GM23338 (cell line): Measurements from ENCODE around the gene SRCIN1. TPM values are rescaled to one million over a fixed set of nuclear protein-coding genes. Genes with fewer than 3 reads are reported as not detected.

Experiments used
- ATAC-seq: fragments of 200-7000 bp; cut with Tn5 transposase; 3 replicates; pipeline ENCODE4 v1.9.1; 2020
- DNase-seq: peaks from one replicate; pipeline ENCODE4 v3.0.0-alpha.2; 2015; ENCODE audit warnings: low spot score
- H2AFZ ChIP-seq: fragments of 200-600 bp; sonication (generic); 2 replicates; pipeline ENCODE4 v1.8.0; 2016; ENCODE audit warnings: antibody characterized with exemption, mild to moderate bottlenecking, moderate library complexity
- H3F3A ChIP-seq: fragments of 200-600 bp; sonication (generic); replicated peaks from 2 replicates; pipeline ENCODE4 v1.8.0; 2017; ENCODE audit warnings: antibody characterized with exemption, mixed run types, low read depth
- H3K27ac ChIP-seq: fragments of 200-600 bp; sonication (generic); 2 replicates; pipeline ENCODE4 v1.6.1; 2016; ENCODE audit warnings: low read depth
- H3K27me3 ChIP-seq: fragments of 200-600 bp; sonication (generic); 2 replicates; pipeline ENCODE4 v1.8.0; 2016; ENCODE audit warnings: mild to moderate bottlenecking, mixed run types, moderate library complexity; ENCODE audit not compliant: insufficient read depth
- H3K36me3 ChIP-seq: fragments of 200-600 bp; sonication (generic); 2 replicates; pipeline ENCODE4 v1.8.0; 2016; ENCODE audit warnings: mild to moderate bottlenecking; ENCODE audit not compliant: insufficient read depth
- H3K4me1 ChIP-seq: fragments of 200-600 bp; sonication (generic); 2 replicates; pipeline ENCODE4 v1.8.0; 2016; ENCODE audit warnings: mild to moderate bottlenecking, moderate library complexity; ENCODE audit not compliant: insufficient read depth
- H3K4me2 ChIP-seq: fragments of 200-600 bp; sonication (generic); 2 replicates; pipeline ENCODE4 v1.7.1; 2017; ENCODE audit warnings: mixed run types
- H3K4me3 ChIP-seq: fragments of 200-600 bp; sonication (generic); 2 replicates; pipeline ENCODE4 v1.6.1; 2016; ENCODE audit warnings: mixed run types
- H3K79me2 ChIP-seq: fragments of 200-600 bp; sonication (generic); replicated peaks from 2 replicates; pipeline ENCODE4 v1.8.0; 2017; ENCODE audit warnings: mild to moderate bottlenecking; ENCODE audit not compliant: insufficient read depth
- H3K9me2 ChIP-seq: fragments of 200-600 bp; sonication (generic); 2 replicates; pipeline ENCODE4 v1.8.0; 2017; ENCODE audit not compliant: insufficient read depth
- H4K20me1 ChIP-seq: fragments of 200-600 bp; sonication (generic); replicated peaks from 2 replicates; pipeline ENCODE4 v1.8.0; 2017; ENCODE audit warnings: mild to moderate bottlenecking; ENCODE audit not compliant: insufficient read depth
- H3K27ac Mint-ChIP-seq: 2 replicates; pipeline ENCODE4 v1.8.0; 2020; ENCODE audit warnings: inconsistent platforms, mild to moderate bottlenecking, moderate library complexity, mixed read lengths
- H3K27me3 Mint-ChIP-seq: 3 replicates; pipeline ENCODE4 v1.8.0; 2022; ENCODE audit warnings: low read depth, mild to moderate bottlenecking, moderate library complexity, mixed read lengths, inconsistent platforms; ENCODE audit not compliant: insufficient read depth, poor library complexity
- H3K36me3 Mint-ChIP-seq: 3 replicates; pipeline ENCODE4 v1.8.0; 2021; ENCODE audit warnings: low read depth, mild to moderate bottlenecking, inconsistent platforms, moderate library complexity, mixed read lengths
- H3K4me1 Mint-ChIP-seq: 3 replicates; pipeline ENCODE4 v1.8.0; 2020; ENCODE audit warnings: mild to moderate bottlenecking, inconsistent platforms, mixed read lengths
- H3K4me3 Mint-ChIP-seq: 3 replicates; pipeline ENCODE4 v1.8.0; 2021; ENCODE audit warnings: moderate library complexity, mild to moderate bottlenecking, inconsistent platforms, mixed read lengths
- H3K9me3 Mint-ChIP-seq: 3 replicates; pipeline ENCODE4 v1.8.0; 2020; ENCODE audit warnings: moderate library complexity, mild to moderate bottlenecking, inconsistent platforms, mixed read lengths
- CREB1 ChIP-seq: fragments of 250-450 bp; sonication (Bioruptor Pico); IDR thresholded peaks from 2 replicates; pipeline ENCODE4 v1.5.0; 2020; ENCODE audit warnings: low read depth, mild to moderate bottlenecking, moderate library complexity
- ETS1 ChIP-seq: IDR thresholded peaks from 2 replicates; pipeline ENCODE4 v1.6.1; 2016; ENCODE audit warnings: antibody characterized with exemption
- EZH2phosphoT487 ChIP-seq: fragments of 200-600 bp; sonication (generic); IDR thresholded peaks from one replicate; pipeline ENCODE4 v1.8.1; 2018; ENCODE audit warnings: antibody characterized with exemption; ENCODE audit not compliant: unreplicated experiment
- JUNB ChIP-seq: IDR thresholded peaks from one replicate; pipeline ENCODE4 v1.6.1; 2016; ENCODE audit warnings: antibody characterized with exemption; ENCODE audit not compliant: unreplicated experiment
- NANOG ChIP-seq: IDR thresholded peaks from 2 replicates; pipeline ENCODE4 v1.6.1; 2016; ENCODE audit warnings: antibody characterized with exemption, borderline replicate concordance
- POLR2AphosphoS5 ChIP-seq: IDR thresholded peaks from 2 replicates; pipeline ENCODE4 v1.6.1; 2016; ENCODE audit warnings: antibody characterized with exemption, low read depth
- REST ChIP-seq: IDR thresholded peaks from one replicate; pipeline ENCODE4 v1.6.1; 2018; ENCODE audit warnings: antibody characterized with exemption; ENCODE audit not compliant: unreplicated experiment
- STAT1 ChIP-seq: IDR thresholded peaks from one replicate; pipeline ENCODE4 v1.6.1; 2016; ENCODE audit warnings: antibody characterized with exemption; ENCODE audit not compliant: unreplicated experiment
- ZNF114 ChIP-seq: fragments of 250-450 bp; sonication (Bioruptor Pico); IDR thresholded peaks from 2 replicates; pipeline ENCODE4 v1.5.0; 2020; ENCODE audit warnings: mild to moderate bottlenecking, moderate library complexity
- ZNF331 ChIP-seq: fragments of 250-450 bp; sonication (Bioruptor Pico); IDR thresholded peaks from 2 replicates; pipeline ENCODE4 v1.5.0; 2020; ENCODE audit warnings: low read depth, mild to moderate bottlenecking, moderate library complexity
- polyA plus RNA-seq: library from polyadenylated mRNA; unstranded; fragments of >200 nt; fragmentation: Nextera tagmentation; extraction: Ambion mirVana; gene quantifications from 2 replicates; pipeline ENCODE4 v1.2.1, GENCODE V29; 2016
- total RNA-seq: library from RNA; depleted of rRNA; stranded (reverse); fragments of >200 nt; shearing (Covaris generic); gene quantifications from 2 replicates; pipeline ENCODE4 v1.2.3, GENCODE V29; 2014
- TF ChIP-seq, protein P1 (sequence below): fragments of 250-450 bp; sonication (Bioruptor Pico); IDR thresholded peaks from 2 replicates; pipeline ENCODE4 v1.5.0; 2020; ENCODE audit warnings: mild to moderate bottlenecking, moderate library complexity
- TF ChIP-seq, protein P2 (sequence below), 2 experiments: fragments of 200-600 bp in 1 of 2; sonication (generic) in 1 of 2; conservative IDR thresholded peaks; 2 replicates each; pipeline versions ENCODE4 v1.5.1 to v1.6.1; 2016 to 2017; ENCODE audit warnings: antibody characterized with exemption in 2 of 2, low read depth in 2 of 2, mild to moderate bottlenecking in 2 of 2, moderate library complexity in 1 of 2

The SRCIN1 gene
- total and polyA plus RNA-seq, 2 experiments from 2014 or later = 0.87 to 2.2 TPM

GRCh38 chr17:38653679-38654078 lies 47.9 kb upstream of the SRCIN1 start (continued):
- TF ChIP-seq REST (no peak), POLR2AphosphoS5 (no peak), NANOG (no peak), EZH2phosphoT487 (no peak)

DNA sequence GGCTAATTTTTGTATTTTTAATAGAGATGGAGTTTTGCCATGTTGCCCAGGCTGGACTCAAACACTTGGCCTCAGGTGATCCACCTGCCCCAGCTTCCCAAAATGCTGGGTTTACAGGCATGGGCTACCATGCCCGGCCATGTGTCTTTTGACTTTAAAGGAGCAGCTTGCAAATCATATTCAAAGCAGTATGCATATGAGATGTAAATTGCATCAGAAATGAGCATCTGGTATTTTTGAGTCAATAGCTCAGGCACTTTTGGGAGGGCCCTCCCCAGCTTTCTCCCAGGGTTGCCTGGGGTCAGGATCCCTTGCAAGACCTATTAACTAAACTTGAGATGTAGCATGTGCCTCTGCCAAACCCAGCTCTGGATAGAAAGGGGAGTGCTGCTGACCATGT lies 47.5 kb upstream of the SRCIN1 start:
- Mint-ChIP-seq H3K36me3 (no peaks in the 10 kb centered on the region), H3K27ac (no peak overlapping the region), H3K9me3 (no peaks in the 10 kb centered on the region; the same call in 1 of the 3 replicates), H3K27me3 (peaks cover 5% of the 10 kb centered on the region), H3K4me3 (no peak overlapping the region), H3K4me1 (peaks cover 24% of the 10 kb centered on the region)
- ATAC-seq = no peak
- Histone ChIP-seq H2AFZ (no peak overlapping the region), H3K4me1 (peaks cover 10% of the 10 kb centered on the region), H3K9me2 (no peaks in the 10 kb centered on the region), H3K27ac (no peak overlapping the region), H3K36me3 (no peaks in the 10 kb centered on the region), H3K4me3 (no peak overlapping the region), H3K4me2 (no peak overlapping the region), H3F3A (0 out of 2 replicates have a peak, but pooled peaks cover 3% of the 10 kb centered on the region), H3K27me3 (no peaks in the 10 kb centered on the region), H4K20me1 (no peaks in the 10 kb centered on the region), H3K79me2 (no peaks in the 10 kb centered on the region)
- TF ChIP-seq ZNF114 (CRISPR knock-in tag) = no peak
- TF ChIP-seq ZNF331 = no peak
- no peak for TF ChIP-seq NANOG
- TF ChIP-seq STAT1 = no peak
- TF ChIP-seq, protein P1, sequence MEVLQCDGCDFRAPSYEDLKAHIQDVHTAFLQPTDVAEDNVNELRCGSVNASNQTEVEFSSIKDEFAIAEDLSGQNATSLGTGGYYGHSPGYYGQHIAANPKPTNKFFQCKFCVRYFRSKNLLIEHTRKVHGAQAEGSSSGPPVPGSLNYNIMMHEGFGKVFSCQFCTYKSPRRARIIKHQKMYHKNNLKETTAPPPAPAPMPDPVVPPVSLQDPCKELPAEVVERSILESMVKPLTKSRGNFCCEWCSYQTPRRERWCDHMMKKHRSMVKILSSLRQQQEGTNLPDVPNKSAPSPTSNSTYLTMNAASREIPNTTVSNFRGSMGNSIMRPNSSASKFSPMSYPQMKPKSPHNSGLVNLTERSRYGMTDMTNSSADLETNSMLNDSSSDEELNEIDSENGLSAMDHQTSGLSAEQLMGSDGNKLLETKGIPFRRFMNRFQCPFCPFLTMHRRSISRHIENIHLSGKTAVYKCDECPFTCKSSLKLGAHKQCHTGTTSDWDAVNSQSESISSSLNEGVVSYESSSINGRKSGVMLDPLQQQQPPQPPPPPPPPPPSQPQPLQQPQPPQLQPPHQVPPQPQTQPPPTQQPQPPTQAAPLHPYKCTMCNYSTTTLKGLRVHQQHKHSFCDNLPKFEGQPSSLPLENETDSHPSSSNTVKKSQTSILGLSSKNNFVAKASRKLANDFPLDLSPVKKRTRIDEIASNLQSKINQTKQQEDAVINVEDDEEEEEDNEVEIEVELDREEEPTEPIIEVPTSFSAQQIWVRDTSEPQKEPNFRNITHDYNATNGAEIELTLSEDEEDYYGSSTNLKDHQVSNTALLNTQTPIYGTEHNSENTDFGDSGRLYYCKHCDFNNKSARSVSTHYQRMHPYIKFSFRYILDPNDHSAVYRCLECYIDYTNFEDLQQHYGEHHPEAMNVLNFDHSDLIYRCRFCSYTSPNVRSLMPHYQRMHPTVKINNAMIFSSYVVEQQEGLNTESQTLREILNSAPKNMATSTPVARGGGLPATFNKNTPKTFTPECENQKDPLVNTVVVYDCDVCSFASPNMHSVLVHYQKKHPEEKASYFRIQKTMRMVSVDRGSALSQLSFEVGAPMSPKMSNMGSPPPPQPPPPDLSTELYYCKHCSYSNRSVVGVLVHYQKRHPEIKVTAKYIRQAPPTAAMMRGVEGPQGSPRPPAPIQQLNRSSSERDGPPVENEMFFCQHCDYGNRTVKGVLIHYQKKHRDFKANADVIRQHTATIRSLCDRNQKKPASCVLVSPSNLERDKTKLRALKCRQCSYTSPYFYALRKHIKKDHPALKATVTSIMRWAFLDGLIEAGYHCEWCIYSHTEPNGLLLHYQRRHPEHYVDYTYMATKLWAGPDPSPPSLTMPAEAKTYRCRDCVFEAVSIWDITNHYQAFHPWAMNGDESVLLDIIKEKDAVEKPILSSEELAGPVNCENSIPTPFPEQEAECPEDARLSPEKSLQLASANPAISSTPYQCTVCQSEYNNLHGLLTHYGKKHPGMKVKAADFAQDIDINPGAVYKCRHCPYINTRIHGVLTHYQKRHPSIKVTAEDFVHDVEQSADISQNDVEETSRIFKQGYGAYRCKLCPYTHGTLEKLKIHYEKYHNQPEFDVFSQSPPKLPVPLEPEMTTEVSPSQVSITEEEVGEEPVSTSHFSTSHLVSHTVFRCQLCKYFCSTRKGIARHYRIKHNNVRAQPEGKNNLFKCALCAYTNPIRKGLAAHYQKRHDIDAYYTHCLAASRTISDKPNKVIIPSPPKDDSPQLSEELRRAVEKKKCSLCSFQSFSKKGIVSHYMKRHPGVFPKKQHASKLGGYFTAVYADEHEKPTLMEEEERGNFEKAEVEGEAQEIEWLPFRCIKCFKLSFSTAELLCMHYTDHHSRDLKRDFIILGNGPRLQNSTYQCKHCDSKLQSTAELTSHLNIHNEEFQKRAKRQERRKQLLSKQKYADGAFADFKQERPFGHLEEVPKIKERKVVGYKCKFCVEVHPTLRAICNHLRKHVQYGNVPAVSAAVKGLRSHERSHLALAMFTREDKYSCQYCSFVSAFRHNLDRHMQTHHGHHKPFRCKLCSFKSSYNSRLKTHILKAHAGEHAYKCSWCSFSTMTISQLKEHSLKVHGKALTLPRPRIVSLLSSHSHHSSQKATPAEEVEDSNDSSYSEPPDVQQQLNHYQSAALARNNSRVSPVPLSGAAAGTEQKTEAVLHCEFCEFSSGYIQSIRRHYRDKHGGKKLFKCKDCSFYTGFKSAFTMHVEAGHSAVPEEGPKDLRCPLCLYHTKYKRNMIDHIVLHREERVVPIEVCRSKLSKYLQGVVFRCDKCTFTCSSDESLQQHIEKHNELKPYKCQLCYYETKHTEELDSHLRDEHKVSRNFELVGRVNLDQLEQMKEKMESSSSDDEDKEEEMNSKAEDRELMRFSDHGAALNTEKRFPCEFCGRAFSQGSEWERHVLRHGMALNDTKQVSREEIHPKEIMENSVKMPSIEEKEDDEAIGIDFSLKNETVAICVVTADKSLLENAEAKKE (CRISPR knock-in tag) = no peak
- TF ChIP-seq, protein P2, sequence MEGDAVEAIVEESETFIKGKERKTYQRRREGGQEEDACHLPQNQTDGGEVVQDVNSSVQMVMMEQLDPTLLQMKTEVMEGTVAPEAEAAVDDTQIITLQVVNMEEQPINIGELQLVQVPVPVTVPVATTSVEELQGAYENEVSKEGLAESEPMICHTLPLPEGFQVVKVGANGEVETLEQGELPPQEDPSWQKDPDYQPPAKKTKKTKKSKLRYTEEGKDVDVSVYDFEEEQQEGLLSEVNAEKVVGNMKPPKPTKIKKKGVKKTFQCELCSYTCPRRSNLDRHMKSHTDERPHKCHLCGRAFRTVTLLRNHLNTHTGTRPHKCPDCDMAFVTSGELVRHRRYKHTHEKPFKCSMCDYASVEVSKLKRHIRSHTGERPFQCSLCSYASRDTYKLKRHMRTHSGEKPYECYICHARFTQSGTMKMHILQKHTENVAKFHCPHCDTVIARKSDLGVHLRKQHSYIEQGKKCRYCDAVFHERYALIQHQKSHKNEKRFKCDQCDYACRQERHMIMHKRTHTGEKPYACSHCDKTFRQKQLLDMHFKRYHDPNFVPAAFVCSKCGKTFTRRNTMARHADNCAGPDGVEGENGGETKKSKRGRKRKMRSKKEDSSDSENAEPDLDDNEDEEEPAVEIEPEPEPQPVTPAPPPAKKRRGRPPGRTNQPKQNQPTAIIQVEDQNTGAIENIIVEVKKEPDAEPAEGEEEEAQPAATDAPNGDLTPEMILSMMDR (conservative IDR thresholded peaks at IDR 0.05; ENCODE audit: low read depth in 2 of 2) = no peak
- TF ChIP-seq ETS1 = no peak
- TF ChIP-seq POLR2AphosphoS5 = no peak
- TF ChIP-seq JUNB = no peak
- TF ChIP-seq CREB1 = no peak
- DNase-seq = no peak
